ENCODE measurements around the gene LMF1. TPM values are rescaled to one million over a fixed set of nuclear protein-coding genes. Genes with fewer than 3 reads are reported as not detected.

The LMF1 gene
- total and polyA plus RNA-seq, 2 of the 4 experiments (the other 2 are of a cell fraction), result 7.7 to 13.1 TPM

GRCh38 chr16:896261-897199, 74.3 kb downstream of the LMF1 start:
- H2AK9ac ChIP-seq (replicated peaks; ENCODE audit: low read depth, low read length, poor library complexity), result no peak overlapping the region
- in situ Hi-C loops (cut with MboI; ENCODE audit: low sequenced_read_pairs) (no loop called here), dilution Hi-C loops (cut with HindIII; ENCODE audit: low sequenced_read_pairs, unreplicated experiment) (no loop called here)
- TF ChIP-seq CEBPB (IDR thresholded peaks at IDR 0.05; ENCODE audit: low read depth, low read length), result no peak
- TF ChIP-seq ELK1 (IDR thresholded peaks at IDR 0.05; ENCODE audit: borderline replicate concordance, low read depth, low read length), result no peak
- no peak for TF ChIP-seq SMC3 (IDR thresholded peaks at IDR 0.05; ENCODE audit: low read depth, low read length)
- TF ChIP-seq MAFK (IDR thresholded peaks at IDR 0.05; ENCODE audit: low read depth, low read length), result no peak
- no peak for TF ChIP-seq NFE2L2 (IDR thresholded peaks at IDR 0.05; ENCODE audit: low read depth, low read length)
- no peak for TF ChIP-seq MXI1 (IDR thresholded peaks at IDR 0.05; ENCODE audit: borderline replicate concordance, low read depth, low read length)
- no peak for TF ChIP-seq MAZ (IDR thresholded peaks at IDR 0.05; ENCODE audit: borderline replicate concordance, low read depth, low read length)
- TF ChIP-seq RCOR1 (IDR thresholded peaks at IDR 0.05; ENCODE audit: insufficient replicate concordance, low read length), result no peak
- no peak for TF ChIP-seq RFX5 (IDR thresholded peaks at IDR 0.05; ENCODE audit: low read depth, low read length)
- no peak for TF ChIP-seq POLR2A (IDR thresholded peaks at IDR 0.05; ENCODE audit: low read depth, low read length)
- no peak for TF ChIP-seq CTCF (conservative IDR thresholded peaks at IDR 0.05; ENCODE audit: low read depth, low read length)
- TF ChIP-seq FOS (IDR thresholded peaks at IDR 0.05; ENCODE audit: low read depth, low read length), result no peak
- TF ChIP-seq BHLHE40 (IDR thresholded peaks at IDR 0.05; ENCODE audit: low read depth, low read length), result no peak
- TF ChIP-seq USF2 (IDR thresholded peaks at IDR 0.05; ENCODE audit: low read depth, low read length), result no peak
- TF ChIP-seq RAD21 (IDR thresholded peaks at IDR 0.05; ENCODE audit: low read length), result no peak

More at GRCh38 chr16:896261-897199, 74.3 kb downstream of the LMF1 start:
- intact Hi-C loops (cut with micrococcal nuclease), result no loop called here
- Histone ChIP-seq H3K36me3 (ENCODE audit: control insufficient read depth, insufficient read depth, low read length) (peaks cover 2% of the 10 kb centered on the region; the same call in 1 of the 2 replicates), H4K8ac (ENCODE audit: low read depth in 2 of 2, low read length in 2 of 2) (no peak overlapping the region), H2AFZ (replicated peaks; ENCODE audit: low read length, poor library complexity) (no peak overlapping the region), H3K9ac (ENCODE audit: low read depth, low read length) (no peak overlapping the region), H3K4ac (ENCODE audit: low read depth, low read length) (no peak overlapping the region), H2BK15ac (ENCODE audit: low read depth, low read length) (no peak overlapping the region), H4K91ac (ENCODE audit: insufficient read depth, low read depth, low read length) (no peak overlapping the region), H3K4me3 (ENCODE audit: insufficient read depth, low read depth, low read length) (no peak overlapping the region), H2BK5ac (ENCODE audit: low read depth, low read length, poor library complexity, severe bottlenecking) (no peak overlapping the region), H3K56ac (ENCODE audit: extremely low read depth, insufficient read depth, low read length) (no peak overlapping the region), H3K23ac (ENCODE audit: low read depth, low read length) (no peak overlapping the region), H3K27ac (ENCODE audit: insufficient read depth, low read length) (no peak overlapping the region), H4K20me1 (ENCODE audit: insufficient read depth, low read length) (no peaks in the 10 kb centered on the region; the same call in 1 of the 2 replicates), H3K9me1 (ENCODE audit: insufficient read depth, low read length) (no peaks in the 10 kb centered on the region), H2AK5ac (ENCODE audit: low read depth, low read length) (no peak overlapping the region), H2BK20ac (ENCODE audit: low read depth, low read length) (no peak overlapping the region), H4K5ac (ENCODE audit: low read depth, low read length) (no peak overlapping the region), H3K9me3 (ENCODE audit: control insufficient read depth, insufficient read depth, low read length) (no peaks in the 10 kb centered on the region), H3K14ac (replicated peaks; ENCODE audit: low read depth, low read length) (no peak overlapping the region), H3K4me2 (ENCODE audit: low read depth, low read length) (no peak overlapping the region), H3K27me3 (ENCODE audit: control insufficient read depth, insufficient read depth, low read length) (no peaks in the 10 kb centered on the region), H2BK120ac (ENCODE audit: low read depth, low read length) (no peak overlapping the region), H3K4me1 (ENCODE audit: control insufficient read depth, insufficient read depth, low read length) (no peaks in the 10 kb centered on the region), H3K18ac (ENCODE audit: low read depth, low read length) (no peak overlapping the region), H3K79me1 (ENCODE audit: low read depth in 1 of 2, low read length in 2 of 2) (no peaks in the 10 kb centered on the region)
- DNase-seq, result no peak
- POLR2A ChIA-PET (ENCODE audit: unreplicated experiment), result no interaction called here
- no peak for ATAC-seq (ENCODE audit: low read depth)
- WGBS, 2 experiments (ENCODE audit: extremely low coverage in 2 of 2, insufficient read length in 1 of 2), result 80% methylated on average over 15 of the region's 33 CpGs; no CpG with 5 or more reads in 1 of the 2 experiments
- BruUV-seq (replicated peaks), result no TSS peak
- CTCF ChIA-PET, result no interaction called here
